GM12878 (cell line): ENCODE data around the gene MARCHF9.

Source experiments
- EZH2 ChIP-seq: IDR thresholded peaks from 2 replicates; pipeline ENCODE4 v1.6.1; 2012; ENCODE audit warnings: low read depth, mild to moderate bottlenecking, control low read depth, inconsistent platforms, low read length, borderline replicate concordance; ENCODE audit not compliant: control insufficient read depth
- ZNF384 ChIP-seq: IDR thresholded peaks from 2 replicates; pipeline ENCODE4 v1.6.1; 2012; ENCODE audit warnings: low read depth, mild to moderate bottlenecking, low read length, improper control_type of control experiment, borderline replicate concordance

GRCh38 chr12:57734591-57734990 is 20.3 kb upstream of the MARCHF9 start:
- no peak for TF ChIP-seq EZH2
- no peak for TF ChIP-seq ZNF384
